ENCODE results near the gene MPZL3.

GRCh38 chr11:118283756-118284350, 31.7 kb upstream of the MPZL3 start:
- TF ChIP-seq CTCF (IDR thresholded peaks at IDR 0.05) (no peak), ZFX (IDR thresholded peaks at IDR 0.05; ENCODE audit: borderline replicate concordance) (no peak)
